Stimulated activated CD4-positive, alpha-beta T cell treated with anti-CD3 and anti-CD28 coated beads, Interleukin-4, amount 100 ng/mL, for 4 hours (primary cell): ENCODE data around the gene RORB.
"Not testable (repeated sequence)": the region's sequence is repeated elsewhere in the genome, so short reads cannot be mapped to it uniquely, and the experiment has no call there.

Experiments used
- DNase-seq, 2 experiments: peaks; one replicate each; pipeline ENCODE4 v3.0.0-alpha.2; 2020

Gene RORB

DNA sequence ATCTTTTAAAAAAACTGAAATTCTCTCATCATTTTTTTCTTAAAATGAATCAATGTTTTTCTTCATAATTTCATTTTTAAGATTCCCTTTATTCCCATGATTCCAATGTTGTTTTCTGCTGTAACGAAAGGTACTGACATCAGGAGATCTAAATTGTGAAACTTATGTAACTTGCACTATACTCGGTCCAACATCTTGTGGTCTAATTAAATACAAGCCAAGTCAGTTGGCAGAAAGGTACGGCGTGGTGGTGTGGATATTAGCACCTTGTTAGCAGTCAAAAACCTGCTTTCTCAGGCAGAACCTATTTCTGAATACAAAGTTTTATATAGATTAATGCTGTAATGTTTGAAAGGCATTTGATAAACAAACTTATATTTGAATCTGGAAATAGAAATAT lies 20.1 kb downstream of the RORB start:
- no peak for DNase-seq

DNA sequence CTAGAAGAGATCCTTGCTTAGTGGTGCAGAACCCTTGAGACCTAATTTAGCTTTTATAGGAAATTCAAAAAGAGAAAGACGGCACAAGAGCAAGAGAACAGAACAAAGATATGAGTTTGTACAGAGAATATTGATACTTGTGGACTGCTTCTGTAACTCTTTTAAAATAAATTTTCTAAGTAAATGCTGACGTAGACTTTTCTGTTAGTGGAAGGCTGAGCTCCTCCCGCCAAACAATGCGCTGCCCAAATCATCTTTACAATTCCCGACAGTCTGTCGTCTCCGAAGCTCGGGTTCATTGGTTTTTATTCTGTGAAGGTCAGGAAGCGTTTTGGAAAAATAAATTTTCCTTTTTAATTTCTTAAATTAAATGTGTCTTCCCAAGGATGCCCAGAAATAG lies 22.3 kb downstream of the RORB start:
- no peak for DNase-seq

GRCh38 chr9:74521009-74521408 lies 23.9 kb downstream of the RORB start:
- DNase-seq: no peak

GRCh38 chr9:74524289-74524688 lies 27.2 kb downstream of the RORB start:
- no peak for DNase-seq

GRCh38 chr9:74526215-74526614 lies 29.1 kb downstream of the RORB start:
- DNase-seq: no peak

GRCh38 chr9:74527718-74528117 lies 30.6 kb downstream of the RORB start:
- no peak for DNase-seq

GRCh38 chr9:74528207-74528606 lies 31.1 kb downstream of the RORB start:
- no peak for DNase-seq

DNA sequence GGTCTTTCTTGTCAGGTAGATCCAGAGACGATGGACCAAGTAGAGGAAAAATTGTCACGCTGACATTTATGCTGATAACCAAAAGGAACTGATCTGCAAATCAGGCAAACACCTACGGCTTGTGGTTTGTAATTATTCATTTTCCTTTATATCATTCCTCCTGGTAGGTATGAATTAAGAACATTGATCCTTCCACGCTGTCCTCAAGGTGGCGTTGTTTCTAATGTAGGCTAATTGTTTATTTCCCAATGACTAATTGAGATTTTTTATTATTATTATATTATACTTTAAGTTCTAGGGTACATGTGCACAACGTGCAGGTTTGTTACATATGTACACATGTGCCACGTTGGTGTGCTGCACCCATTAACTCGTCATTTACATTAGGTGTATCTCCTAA lies 33.3 kb downstream of the RORB start:
- DNase-seq: not testable (repeated sequence)

DNA sequence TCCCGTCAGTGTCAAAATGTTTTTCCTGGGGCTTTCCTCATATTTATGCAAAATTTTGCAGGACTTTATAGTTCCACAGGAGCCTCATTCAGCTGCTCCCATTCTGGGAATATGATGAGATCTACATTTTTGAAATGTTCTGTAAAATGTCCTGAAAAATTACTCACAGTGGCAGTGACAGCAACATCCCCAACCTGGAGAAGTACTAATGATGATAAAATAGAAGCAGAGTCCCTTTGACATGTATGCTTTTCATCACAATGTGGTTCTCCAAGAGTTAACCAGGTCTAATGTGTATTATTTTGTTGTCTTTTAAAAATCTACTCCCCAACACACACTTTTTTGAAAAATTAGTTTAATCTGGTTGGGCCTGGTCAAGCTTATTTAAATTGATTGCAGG lies 36.1 kb downstream of the RORB start:
- no peak for DNase-seq

GRCh38 chr9:74534841-74535240 lies 37.7 kb downstream of the RORB start:
- no peak for DNase-seq

- no peak for DNase-seq
These were observed 46.0 kb downstream of the RORB start for GRCh38 chr9:74543145-74543544.

DNA sequence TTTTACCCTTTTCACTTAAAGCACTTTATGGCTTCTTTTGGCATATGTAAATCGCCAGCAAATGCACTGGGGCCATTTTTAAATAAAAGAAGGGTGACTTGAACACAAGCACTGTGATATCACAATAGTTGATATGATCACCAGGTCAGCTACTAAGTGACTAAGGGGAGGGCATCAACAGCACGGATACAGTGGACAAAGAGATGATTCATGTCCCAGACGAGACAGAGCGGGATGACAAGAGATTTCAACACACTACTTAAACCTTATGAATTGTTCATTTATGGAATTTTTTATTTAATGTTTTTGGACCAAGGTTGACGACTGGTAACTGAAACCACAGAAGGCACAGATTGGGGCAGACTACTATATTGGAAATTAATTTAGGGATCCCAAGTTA lies 54.1 kb downstream of the RORB start:
- DNase-seq: no peak

- no peak for DNase-seq
These were observed 57.8 kb downstream of the RORB start for GRCh38 chr9:74554751-74555419.

GRCh38 chr9:74555565-74555964 lies 58.4 kb downstream of the RORB start:
- DNase-seq: no peak

GRCh38 chr9:74556685-74557084 lies 59.5 kb downstream of the RORB start:
- no peak for DNase-seq

GRCh38 chr9:74557571-74557970 lies 60.4 kb downstream of the RORB start:
- no peak for DNase-seq

DNA sequence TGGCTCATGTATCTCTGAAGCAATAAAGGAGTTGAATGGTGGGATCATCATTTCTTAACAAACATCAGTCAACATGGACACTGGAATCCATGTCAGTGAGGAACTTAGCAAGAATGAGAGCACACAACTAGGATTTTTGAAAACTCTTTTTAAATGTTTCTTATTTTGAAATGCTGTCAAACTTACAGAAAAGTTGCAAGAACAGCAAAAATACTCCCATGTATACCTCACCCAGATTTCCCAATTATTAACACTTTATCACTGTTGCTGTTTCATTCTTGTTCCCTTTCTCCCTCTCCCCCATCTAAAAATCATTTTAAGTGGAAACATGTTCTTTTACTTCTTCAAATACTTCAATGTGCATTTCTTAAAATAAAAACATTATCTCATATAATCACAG lies 65.5 kb downstream of the RORB start:
- DNase-seq: no peak

GRCh38 chr9:74570879-74571512 lies 73.9 kb downstream of the RORB start:
- DNase-seq: no peak

DNA sequence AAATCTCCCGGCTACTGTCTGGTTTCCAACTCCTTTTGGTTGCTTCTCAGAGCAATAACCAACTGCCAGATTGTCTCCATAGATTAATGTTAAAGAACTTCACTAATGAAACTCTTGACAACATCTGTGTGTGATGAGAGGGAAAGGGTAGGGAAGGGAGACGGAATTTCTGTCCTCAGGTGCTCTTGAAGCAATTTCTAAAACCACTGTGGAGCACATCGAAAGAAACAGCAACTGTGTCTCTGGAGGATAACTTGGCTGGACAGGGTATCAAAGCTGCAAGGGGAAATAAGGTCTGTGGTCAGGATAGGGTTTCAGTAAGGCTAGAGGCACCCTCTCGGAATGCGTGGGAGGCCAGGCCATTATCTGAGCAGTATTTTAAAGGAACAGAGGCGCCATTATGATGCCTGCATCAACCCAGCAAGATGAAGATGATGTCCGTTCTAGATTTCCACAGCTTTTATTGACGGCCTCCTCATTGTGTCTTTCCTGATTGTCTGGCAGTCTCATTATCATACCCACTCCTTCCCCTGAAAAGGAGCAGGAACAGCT lies 76.6 kb downstream of the RORB start:
- no peak for DNase-seq

GRCh38 chr9:74576176-74576575 lies 79.0 kb downstream of the RORB start:
- no peak for DNase-seq

DNA sequence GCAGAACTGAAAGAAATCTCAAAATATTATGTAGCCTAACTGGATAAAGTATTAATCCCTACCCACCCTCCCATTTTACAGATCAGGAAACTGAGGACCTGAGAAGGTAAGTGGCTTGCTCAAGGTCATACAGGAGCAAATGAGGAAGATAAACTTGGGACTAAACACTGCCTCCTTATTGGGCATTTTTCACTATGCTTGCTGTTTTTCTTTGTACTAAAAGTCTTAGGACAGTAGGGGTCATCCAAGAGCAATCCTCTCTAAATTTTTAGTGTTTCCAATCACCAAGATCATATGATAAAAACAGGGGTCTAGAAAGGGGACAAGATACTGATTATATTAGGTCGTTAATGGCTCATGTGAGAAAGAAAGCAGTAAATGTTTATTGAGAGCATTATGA lies 80.8 kb downstream of the RORB start:
- no peak for DNase-seq

DNA sequence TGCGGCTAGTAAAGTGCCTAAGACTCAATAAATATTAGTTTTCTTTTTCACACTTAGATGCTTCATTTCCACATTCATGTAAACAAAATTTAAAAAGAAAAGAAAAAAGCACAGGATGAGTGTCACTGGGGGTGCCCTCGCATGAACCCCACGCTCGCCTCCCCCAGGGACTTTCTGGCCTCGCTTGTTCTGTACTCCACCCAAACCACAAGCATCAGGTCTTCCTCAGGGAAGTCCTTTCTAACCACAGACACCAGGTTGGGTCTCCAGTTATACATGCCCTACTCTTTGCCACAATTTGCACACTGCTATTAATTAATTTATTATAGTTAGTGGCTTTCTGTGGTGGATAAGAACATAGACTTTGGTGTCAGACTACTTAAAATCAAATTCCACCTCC lies 92.4 kb downstream of the RORB start:
- no peak for DNase-seq

DNA sequence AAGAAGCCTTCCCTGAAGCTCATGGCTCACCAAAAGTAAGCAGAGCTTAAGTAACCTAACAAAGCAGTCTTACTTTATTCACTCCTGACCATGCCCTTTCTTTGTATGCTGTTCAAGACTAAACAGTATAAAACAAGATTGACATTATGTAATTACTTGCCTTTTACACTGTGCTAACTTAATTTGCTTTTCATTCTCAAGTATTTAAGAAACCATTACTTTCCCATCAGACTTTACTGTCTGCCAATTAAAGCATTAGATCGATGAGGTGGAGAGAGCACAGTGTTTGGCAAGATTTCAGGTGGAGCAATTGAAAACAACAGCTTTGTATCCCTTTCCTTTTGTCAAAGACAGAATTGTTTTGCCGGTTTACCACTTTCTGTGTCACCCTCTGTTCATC lies 98.2 kb downstream of the RORB start:
- DNase-seq: no peak

DNA sequence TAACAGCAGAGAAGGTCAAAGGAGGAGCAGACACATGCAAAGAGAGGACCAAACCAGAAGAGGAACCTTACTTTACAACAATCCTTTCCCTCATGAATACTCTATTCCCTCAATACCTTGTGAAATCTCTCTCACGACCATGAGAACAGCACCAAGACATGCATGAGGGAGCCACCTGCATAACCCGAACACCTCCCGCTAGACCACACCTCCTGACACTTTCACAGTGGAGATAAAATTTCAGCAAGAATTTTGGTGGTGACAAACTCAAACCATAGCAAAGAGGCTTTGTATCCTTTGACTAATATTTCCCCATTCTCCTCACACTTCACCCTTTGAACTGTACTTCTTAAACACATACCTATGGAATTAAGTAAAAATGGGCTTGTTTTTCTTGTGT lies 101.7 kb downstream of the RORB start:
- no peak for DNase-seq
